Measurements from ENCODE around the gene ORC6. TPM values are rescaled to one million over a fixed set of nuclear protein-coding genes. Genes with fewer than 3 reads are reported as not detected.

The ORC6 gene
- total RNA-seq, 4 donors from 2014 or later, result 0.60 to 4.9 (median 2.7) TPM; not detected in 1

DNA sequence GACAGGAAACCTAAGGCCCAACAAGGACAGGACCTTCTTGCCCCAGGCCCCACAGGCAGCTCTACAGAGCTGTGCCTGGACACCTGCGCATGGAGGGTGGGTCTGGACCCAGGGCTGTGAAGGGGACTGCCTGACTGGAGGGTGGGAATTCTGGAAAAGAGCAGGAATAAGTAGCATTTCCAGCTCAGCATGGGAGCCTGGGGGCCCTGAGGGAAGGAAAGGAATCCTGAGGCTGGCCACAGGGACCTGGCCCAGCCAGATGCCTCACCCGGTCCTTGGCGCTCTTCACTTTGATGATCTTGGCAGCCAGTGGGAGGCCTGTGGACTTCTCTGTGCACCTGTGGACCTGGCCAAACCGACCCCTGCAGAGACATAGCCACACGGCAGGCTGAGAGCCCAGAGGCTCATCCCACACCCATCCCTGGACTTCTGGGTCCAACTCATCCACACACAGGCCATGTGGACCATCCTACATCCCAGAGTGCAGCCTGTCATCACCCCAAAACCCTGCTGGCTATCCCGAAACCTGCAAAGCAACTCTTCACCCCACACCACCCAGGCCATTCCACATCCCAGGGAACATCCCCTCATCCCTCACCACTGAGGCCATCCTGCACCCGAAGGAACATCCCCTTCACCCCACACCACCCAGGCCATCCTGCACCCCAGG, 40.0 kb downstream of the ORC6 start:
- WGBS, 2 donors (ENCODE audit: low coverage in 1 of 2), result 93% methylated on average over 7 of the region's 7 CpGs; no CpG with 5 or more reads in 1 of the 2 donors
- in situ Hi-C loops (cut with MboI; ENCODE audit: low pct_ligation_motif_present in 1 of 4, low pct_unique_long_range_greater_than_20kb in 1 of 4, low sequenced_read_pairs in 3 of 4) (no loop called here), intact Hi-C loops (cut with DNase I; ENCODE audit: low total_unique reads) (no loop called here)
- DNase-seq, result no peak
- H3K4me3 ChIP-seq, result no peak overlapping the region
- no peaks in the 10 kb centered on the region for H3K27me3 ChIP-seq
- no peaks in the 10 kb centered on the region for H3K4me1 ChIP-seq
- H3K36me3 ChIP-seq, result no peaks in the 10 kb centered on the region
- TF ChIP-seq POLR2AphosphoS5 (IDR thresholded peaks at IDR 0.05) (no peak), POLR2A (IDR thresholded peaks at IDR 0.05) (no peak), EP300 (IDR thresholded peaks at IDR 0.05; ENCODE audit: low read depth) (no peak)
- TF ChIP-seq, protein P1, sequence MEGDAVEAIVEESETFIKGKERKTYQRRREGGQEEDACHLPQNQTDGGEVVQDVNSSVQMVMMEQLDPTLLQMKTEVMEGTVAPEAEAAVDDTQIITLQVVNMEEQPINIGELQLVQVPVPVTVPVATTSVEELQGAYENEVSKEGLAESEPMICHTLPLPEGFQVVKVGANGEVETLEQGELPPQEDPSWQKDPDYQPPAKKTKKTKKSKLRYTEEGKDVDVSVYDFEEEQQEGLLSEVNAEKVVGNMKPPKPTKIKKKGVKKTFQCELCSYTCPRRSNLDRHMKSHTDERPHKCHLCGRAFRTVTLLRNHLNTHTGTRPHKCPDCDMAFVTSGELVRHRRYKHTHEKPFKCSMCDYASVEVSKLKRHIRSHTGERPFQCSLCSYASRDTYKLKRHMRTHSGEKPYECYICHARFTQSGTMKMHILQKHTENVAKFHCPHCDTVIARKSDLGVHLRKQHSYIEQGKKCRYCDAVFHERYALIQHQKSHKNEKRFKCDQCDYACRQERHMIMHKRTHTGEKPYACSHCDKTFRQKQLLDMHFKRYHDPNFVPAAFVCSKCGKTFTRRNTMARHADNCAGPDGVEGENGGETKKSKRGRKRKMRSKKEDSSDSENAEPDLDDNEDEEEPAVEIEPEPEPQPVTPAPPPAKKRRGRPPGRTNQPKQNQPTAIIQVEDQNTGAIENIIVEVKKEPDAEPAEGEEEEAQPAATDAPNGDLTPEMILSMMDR (IDR thresholded peaks at IDR 0.05), result no peak
- H3K27ac ChIP-seq, result no peak overlapping the region
- H3K9me3 ChIP-seq, result no peaks in the 10 kb centered on the region

DNA sequence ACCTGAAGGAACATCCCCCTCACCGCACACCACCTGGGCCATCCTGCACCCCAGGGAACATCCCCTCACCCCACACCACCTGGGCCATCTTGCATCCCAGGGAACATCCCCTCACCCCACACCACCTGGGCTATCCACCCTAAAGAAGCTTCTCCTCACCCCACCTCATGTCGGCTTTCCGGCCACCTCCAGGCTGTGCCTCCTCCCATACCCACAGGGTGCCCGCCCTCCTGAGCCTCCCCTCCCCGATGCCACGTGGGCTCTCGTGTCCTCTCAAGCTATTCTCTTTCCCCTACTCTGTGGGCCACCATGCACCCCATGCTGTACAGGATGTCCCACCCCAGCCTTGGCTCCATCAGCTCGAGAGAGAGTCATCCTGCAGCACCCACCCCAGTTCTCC, 40.7 kb downstream of the ORC6 start:
- WGBS, 2 donors (ENCODE audit: low coverage in 1 of 2), result 94 to 96% methylated on average over 6 to 8 of the region's 8 CpGs
- Histone ChIP-seq H3K27ac (no peak overlapping the region), H3K4me3 (no peak overlapping the region), H3K36me3 (no peaks in the 10 kb centered on the region), H3K27me3 (no peaks in the 10 kb centered on the region), H3K4me1 (no peaks in the 10 kb centered on the region), H3K9me3 (no peaks in the 10 kb centered on the region)
- DNase-seq, result no peak
- intact Hi-C loops (cut with DNase I; ENCODE audit: low total_unique reads) (no loop called here), in situ Hi-C loops (cut with MboI; ENCODE audit: low pct_ligation_motif_present in 1 of 4, low pct_unique_long_range_greater_than_20kb in 1 of 4, low sequenced_read_pairs in 3 of 4) (no loop called here)
- TF ChIP-seq EP300 (IDR thresholded peaks at IDR 0.05; ENCODE audit: low read depth) (no peak), POLR2AphosphoS5 (IDR thresholded peaks at IDR 0.05) (no peak), POLR2A (IDR thresholded peaks at IDR 0.05) (no peak)
- TF ChIP-seq, protein P1 (IDR thresholded peaks at IDR 0.05), result no peak

GRCh38 chr16:46730801-46731690, 41.6 kb downstream of the ORC6 start:
- no peak for TF ChIP-seq EP300 (IDR thresholded peaks at IDR 0.05; ENCODE audit: low read depth)
- TF ChIP-seq POLR2A (IDR thresholded peaks at IDR 0.05), result no peak
- no peak for TF ChIP-seq POLR2AphosphoS5 (IDR thresholded peaks at IDR 0.05)
- TF ChIP-seq, protein P1 (IDR thresholded peaks at IDR 0.05), result no peak
- intact Hi-C loops (cut with DNase I; ENCODE audit: low total_unique reads) (no loop called here), in situ Hi-C loops (cut with MboI; ENCODE audit: low pct_ligation_motif_present in 1 of 4, low pct_unique_long_range_greater_than_20kb in 1 of 4, low sequenced_read_pairs in 3 of 4) (no loop called here)
- Histone ChIP-seq H3K4me1 (no peaks in the 10 kb centered on the region), H3K4me3 (no peak overlapping the region), H3K27me3 (no peaks in the 10 kb centered on the region), H3K9me3 (no peaks in the 10 kb centered on the region), H3K27ac (no peak overlapping the region), H3K36me3 (no peaks in the 10 kb centered on the region)
- WGBS, 2 donors (ENCODE audit: low coverage in 1 of 2), result 64 to 77% methylated on average over 11 to 17 of the region's 17 CpGs
- DNase-seq, result no peak
